Measurements from ENCODE around the gene THSD4.
"Not testable (repeated sequence)": the region's sequence is repeated elsewhere in the genome, so short reads cannot be mapped to it uniquely, and the experiment has no call there.

The THSD4 gene

GRCh38 chr15:71709808-71710418 lies 594.6 kb downstream of the THSD4 start:
- DNase-seq = no peak

GRCh38 chr15:71712182-71712581 lies 596.9 kb downstream of the THSD4 start:
- DNase-seq = no peak

DNA sequence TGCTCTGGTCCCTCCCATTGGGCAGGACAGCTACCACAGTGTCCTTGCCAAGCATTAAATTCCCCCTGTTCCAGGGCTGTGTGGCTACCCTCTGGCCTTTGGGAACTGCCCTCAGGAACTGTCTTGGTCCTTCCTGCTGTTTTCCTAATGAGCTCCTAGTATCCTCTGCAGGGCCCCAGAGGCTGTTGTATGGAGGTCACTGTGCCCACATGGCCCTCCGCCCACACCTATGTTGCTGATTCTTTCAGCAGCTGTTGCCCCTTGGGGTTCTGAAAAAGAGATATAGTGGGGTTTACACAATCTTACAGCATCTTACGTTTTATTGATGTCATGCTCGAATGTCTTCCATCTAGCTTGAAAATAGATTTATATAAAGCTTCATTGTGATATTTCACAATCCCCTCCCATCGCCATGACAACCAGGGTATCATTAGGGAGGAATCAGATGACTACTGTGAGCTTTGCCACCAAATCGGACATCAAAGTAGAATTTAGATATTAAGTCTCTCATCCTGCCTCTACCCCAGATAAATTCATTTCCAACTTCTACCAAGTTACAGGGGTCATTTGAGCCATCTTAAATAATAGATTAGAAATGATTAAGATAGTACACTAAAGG lies 598.0 kb downstream of the THSD4 start:
- DNase-seq = no peak

GRCh38 chr15:71715914-71716313 lies 600.6 kb downstream of the THSD4 start:
- no peak for DNase-seq

DNA sequence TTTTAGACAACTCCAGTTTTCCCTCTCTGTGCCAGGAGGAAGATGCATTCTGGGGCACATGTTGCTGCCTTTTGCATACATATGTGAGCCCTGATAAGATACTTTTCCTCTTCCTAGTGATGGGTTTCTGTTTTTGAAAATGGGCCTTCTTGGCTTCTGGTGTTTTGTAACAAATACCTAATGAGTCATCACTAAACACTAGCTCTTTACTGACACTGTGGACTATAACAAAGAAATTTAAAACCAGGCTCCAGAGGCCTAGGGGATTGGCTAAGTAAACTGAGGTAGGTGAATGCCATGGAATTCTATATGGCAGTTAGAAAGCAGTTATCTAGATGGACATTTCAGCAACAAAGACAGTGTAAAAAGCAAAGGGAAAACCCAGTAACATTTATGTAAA lies 601.7 kb downstream of the THSD4 start:
- no peak for DNase-seq

GRCh38 chr15:71718116-71718910 lies 603.0 kb downstream of the THSD4 start:
- no peak for DNase-seq

GRCh38 chr15:71723344-71723743 lies 608.1 kb downstream of the THSD4 start:
- DNase-seq = no peak

DNA sequence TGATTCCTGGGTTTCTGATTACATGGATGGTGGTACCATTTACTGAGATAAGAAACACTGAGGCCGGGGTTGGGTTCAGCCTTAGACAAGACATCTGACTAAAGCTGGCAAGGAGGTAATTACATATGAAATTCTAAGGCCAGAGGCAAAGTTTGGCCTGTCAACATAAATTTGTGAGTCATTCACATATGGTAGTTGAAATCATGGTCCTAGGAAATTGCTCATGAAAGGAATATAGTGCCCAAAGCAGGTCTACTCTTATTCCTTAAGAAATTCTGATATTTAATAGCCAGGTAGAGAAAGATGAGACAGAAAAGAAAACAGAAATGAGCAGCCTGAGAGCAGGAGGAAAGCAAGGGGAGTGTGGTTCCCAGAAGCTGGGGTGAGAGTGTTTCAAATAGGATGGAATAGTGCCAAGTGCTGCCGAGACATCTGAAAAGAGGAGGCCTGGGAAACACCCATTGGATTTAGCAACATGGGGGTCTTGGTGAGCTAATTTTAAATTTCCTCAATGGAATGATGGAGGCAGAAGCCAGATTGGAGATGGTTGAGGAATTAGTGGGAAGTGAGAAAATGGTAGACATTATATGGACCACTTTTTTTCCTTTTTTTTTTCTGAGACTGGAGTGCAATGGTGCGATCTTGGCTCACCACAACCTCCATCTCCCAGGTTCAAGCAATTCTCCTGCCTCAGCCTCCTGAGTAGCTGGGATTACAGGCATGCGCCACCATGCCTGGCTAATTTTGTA lies 610.1 kb downstream of the THSD4 start:
- not testable (repeated sequence) for DNase-seq

- DNase-seq = no peak
Observed at GRCh38 chr15:71728881-71729280, 613.6 kb downstream of the THSD4 start.

- DNase-seq = no peak
Observed at GRCh38 chr15:71729319-71729718, 614.0 kb downstream of the THSD4 start.

DNA sequence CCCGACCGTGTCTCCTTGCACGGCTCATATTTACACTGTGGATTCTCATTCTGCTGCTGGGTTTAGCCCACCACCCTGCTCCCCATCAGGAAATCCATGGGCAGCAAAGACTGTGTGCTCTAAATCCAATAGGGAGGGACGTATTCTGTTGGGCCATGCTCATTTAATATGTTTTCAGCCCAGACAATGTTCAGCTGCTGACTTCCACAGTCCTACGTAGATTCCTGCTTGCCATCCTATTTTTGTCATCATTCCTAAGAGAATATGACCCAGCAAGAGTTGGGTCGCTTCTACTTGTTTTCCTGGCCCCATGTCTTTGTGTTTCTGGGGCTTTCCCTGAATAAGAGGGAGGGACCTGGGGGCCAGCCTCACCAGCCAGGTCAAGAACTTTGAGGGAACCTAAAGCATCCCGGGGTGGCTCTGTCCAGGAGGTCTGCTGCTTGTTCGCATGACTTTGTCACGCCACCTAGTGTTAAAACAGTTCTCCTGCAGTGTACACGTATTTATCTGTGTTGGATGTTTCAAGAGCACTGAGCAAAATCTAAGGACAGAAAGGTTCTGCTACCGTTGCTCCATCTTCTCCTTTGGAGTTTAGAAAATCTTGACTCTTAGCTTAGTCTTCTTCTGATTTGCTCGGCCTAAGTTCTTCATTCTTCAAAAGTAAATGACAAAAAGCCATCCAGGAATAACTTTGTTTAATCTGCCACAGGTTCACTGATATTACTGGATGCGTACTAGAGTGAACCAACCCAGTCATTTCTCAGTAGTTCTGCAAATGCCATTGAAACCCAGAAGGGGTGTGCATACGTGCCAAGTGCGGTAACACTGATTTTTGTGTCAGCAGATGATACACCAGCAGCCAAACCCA lies 615.2 kb downstream of the THSD4 start:
- DNase-seq = peak; percentile 32

DNA sequence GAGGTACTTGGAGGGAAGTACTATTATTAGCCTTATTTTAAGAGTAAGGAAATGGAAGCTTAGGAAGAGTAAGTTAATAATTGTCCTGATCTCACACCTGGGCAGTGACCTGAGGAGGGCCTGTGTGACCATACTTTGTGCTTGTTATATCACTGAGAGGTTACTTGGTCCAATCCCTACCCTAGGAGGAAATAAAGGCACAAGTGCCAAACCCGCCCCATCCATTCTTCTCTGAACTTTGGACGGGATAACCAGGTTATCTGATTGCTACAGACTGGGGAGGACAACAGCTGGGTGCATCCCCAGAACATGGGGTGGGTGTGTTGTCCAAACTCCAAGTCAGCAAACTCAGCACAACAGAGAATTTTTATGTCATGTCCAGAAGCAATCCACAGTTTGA lies 617.4 kb downstream of the THSD4 start:
- DNase-seq = no peak

DNA sequence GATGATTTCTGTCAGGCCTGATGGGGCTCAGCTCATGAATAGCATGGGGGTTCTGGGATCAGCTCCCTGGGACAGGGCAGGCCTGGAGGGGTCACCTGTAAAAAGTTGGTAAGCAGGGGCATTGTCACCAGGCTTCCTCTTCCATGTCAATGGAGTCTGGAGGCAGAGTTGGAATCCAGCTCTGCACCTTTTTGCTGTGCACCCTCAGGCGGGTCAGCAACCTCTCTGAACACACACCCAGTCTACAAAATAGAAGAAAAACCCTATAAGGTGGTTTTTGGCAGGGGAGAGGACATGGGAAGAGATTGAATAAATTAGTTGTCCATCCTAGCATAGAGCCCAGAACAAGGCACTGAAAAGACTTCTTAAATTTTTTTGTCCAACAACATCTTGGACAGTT lies 617.9 kb downstream of the THSD4 start:
- no peak for DNase-seq

DNA sequence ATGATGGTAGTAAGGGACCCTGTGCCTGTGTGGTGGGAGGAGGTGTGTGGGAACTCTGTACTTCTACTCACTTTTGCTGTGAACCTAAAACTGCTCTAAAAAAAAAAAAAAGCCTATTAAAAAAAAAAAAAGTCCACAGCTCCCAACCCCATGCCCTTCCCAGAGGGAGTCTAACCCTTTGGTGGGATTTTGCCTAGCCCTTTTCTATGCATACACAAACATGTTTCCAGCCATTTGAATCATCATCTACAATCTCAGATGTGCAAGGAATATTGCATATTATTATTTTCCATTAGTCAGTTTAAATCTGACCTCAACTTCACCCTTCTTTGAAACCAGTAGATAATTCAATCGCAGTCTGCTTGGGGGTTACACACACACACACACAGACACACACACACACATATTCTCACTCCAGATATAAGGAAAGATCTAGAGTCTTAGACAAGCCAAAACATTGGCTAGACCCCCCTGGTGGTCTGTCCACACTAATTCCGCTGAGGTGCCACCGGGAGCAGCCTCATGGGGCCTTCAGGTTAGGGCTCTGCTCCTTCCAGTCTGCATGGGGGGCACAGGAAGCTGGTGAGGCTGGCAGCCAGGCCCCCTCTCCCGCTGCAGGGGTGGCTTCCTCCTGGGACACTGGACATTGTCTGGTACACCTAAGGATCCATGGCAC lies 619.6 kb downstream of the THSD4 start:
- DNase-seq = no peak

- DNase-seq = no peak
Observed at GRCh38 chr15:71735385-71735757, 620.1 kb downstream of the THSD4 start.

- peak; percentile 1 for DNase-seq
Observed at GRCh38 chr15:71736286-71736947, 621.1 kb downstream of the THSD4 start.

GRCh38 chr15:71737761-71738160 lies 622.5 kb downstream of the THSD4 start:
- no peak for DNase-seq

DNA sequence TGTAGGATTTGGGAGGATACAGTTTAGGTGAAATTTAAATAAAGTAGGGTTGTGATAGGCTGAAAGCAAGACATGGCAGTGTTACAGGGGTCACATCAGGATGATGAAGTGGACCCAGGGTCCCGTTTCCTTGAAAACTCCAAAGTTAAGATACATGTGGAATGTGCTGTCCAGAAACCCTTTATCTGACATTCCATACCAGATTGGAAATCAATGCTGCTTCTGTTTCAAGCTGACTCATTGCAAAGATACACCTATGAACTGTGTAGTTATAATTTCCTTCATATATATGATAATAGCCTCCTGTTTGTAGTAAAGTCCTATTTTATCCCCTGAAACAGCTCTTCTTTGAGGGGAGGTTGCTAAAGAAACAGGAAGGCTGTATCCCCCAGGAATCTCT lies 624.1 kb downstream of the THSD4 start:
- no peak for DNase-seq

DNA sequence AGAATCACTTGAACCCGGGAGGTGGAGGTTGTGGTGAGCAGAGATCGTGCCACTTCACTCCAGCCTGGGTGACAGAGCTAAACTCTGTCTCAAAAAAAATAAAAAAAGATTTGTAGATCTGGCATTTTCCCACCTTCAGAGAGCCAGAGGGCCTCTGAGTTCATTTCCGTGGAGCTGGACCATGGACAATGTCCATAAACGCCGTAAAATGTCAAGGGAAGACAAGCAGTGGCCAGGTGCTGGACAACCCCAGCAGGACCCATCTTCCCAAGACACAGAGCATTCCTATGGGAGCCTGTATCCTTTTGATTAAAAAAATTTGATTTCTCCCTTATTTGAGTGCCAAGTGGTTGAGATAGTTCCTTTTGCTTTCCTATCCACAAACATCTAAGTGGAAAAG lies 627.7 kb downstream of the THSD4 start:
- DNase-seq = no peak

DNA sequence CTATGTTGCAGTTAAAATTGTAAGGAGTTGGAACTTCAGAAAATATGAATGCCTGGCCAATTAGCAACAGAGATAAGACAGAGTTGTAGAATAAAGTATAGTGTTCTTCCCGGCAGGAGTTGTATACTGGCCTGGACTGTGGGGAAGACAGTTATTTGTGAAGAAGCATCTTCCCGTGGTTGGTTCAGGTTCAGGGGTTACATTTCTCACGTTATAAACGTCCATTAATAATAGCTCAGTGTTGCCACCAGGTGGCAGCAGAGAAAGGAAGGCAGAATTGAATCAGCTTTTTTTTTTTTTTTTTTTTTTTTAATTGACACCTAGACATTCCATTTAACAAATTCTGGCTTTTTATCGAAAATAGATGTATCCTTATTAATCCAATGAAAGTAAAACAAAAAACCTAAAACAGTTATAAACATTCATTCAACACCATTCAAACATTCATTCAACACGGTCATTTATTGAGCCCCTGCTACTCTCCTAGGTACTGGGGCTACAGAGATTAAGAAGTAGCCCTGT lies 628.7 kb downstream of the THSD4 start:
- peak; percentile 56 for DNase-seq

GRCh38 chr15:71746719-71747118 lies 631.4 kb downstream of the THSD4 start:
- DNase-seq = no peak
